Stimulated activated CD8-positive, alpha-beta memory T cell treated with anti-CD3 and anti-CD28 coated beads, Interleukin-2, amount 100 ng/mL, for 1 hour (primary cell): ENCODE measurements around the gene CNBD2.
"Not testable (repeated sequence)": the region's sequence is repeated elsewhere in the genome, so short reads cannot be mapped to it uniquely, and the experiment has no call there.

ENCODE experiments used
- DNase-seq, 2 donors: peaks; one replicate each; pipeline ENCODE4 v3.0.0-alpha.2; 2020; ENCODE audit warnings: low read depth in 2 of 2

Gene CNBD2

GRCh38 chr20:35975576-35976373, 7.4 kb downstream of the CNBD2 start:
- DNase-seq: no peak

DNA sequence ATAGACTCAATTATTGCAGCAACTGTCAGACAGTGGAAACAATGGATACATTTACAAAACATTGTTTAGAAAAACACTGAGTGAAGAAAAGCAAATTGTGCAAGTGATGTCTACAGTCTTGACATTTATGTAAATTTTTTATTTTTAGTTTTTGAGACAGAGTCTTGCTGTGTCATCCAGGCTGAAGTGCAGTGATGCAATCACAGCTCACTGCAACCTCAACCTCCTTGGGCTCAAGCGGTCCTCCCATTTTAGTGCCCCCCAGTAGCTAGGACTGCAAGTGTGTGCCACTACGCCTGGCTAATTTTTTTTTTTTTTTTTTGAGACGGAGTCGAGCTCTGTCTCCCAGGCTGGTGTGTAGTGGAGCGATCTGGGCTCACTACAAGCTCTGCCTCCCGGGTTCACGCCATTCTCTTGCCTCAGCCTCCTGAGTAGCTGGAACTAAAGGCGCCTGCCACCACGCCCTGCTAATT, 9.7 kb downstream of the CNBD2 start:
- no peak for DNase-seq

- no peak for DNase-seq
These were observed 11.2 kb downstream of the CNBD2 start for GRCh38 chr20:35979544-35979943.

GRCh38 chr20:35981969-35982368, 13.6 kb downstream of the CNBD2 start:
- no peak for DNase-seq

DNA sequence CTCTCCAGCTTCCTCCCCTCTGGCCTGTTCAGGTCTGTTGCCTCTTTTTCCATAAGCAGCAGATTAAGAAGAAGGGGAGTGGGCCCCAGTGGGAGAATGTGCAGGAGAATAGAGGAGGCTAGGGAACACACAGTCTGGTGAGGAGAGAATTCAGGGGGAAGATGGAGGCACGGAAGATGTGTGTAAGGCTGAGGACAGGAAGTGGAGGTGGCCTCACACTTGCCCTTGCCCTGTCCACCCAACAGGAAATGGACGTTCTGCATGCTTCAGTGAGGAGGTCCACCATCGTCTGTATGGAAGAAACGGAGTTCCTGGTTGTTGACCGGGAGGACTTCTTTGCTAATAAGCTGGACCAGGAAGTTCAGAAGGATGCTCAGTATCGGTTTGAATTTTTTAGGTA, 16.0 kb downstream of the CNBD2 start:
- no peak for DNase-seq

- DNase-seq: no peak
These were observed 17.4 kb downstream of the CNBD2 start for GRCh38 chr20:35985806-35986205.

DNA sequence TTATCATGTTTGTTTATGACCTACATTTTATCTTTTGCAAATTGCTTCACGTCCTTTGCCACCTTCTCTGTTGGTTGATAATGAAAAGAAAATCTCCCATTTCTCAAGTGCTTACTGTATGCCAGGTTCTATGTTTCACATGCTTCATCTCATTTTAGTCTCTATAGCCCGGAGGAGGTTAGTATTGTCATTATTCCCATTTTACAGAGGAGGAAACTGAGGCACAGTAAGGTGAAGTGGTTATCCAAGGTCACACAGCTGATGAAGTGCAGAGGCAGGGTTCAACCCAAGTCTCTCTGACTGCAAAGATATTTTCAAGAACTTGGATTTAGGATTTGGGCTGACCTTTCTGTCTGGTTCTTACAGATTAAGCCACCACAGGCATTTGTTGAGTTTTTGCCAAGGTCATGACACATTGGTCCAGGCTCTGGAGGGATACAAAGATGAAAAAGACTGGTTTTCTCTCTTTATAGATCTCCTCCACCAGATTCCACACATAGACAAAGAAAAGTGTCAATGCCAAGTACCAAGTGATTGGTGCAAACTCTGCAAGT, 20.6 kb downstream of the CNBD2 start:
- no peak for DNase-seq

DNA sequence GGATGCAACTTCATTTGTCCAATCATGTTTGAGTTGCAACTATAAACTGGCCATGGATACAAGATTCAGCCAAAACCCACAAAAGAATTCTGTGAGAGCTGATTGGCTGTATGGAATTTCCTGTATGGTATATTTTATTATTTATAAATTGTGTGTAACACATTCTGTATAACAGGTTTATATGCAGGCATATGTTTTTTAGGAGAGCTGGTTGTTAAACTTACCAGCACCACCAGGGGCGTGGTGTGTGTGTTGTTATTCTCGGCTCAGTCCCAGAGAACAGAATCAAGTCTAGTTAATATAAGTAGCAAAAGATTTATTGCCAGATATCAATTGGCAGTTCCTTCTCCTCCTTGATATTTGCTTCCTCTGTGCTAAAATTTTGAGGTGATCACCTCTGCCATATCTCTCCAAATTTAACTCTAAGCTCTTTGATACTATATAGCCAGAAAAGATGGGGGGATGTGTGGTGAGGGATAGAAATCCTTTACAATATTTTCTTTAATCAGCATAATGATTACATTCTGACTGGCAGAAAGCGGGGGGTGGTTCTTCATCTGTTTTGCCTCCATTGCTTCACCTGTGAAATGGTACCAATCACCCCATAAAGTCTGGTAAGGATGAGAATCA, 22.9 kb downstream of the CNBD2 start:
- DNase-seq: no peak

- DNase-seq: peak in 1 of 2 donors; percentile 16
These were observed 24.4 kb downstream of the CNBD2 start for GRCh38 chr20:35992713-35993335.

DNA sequence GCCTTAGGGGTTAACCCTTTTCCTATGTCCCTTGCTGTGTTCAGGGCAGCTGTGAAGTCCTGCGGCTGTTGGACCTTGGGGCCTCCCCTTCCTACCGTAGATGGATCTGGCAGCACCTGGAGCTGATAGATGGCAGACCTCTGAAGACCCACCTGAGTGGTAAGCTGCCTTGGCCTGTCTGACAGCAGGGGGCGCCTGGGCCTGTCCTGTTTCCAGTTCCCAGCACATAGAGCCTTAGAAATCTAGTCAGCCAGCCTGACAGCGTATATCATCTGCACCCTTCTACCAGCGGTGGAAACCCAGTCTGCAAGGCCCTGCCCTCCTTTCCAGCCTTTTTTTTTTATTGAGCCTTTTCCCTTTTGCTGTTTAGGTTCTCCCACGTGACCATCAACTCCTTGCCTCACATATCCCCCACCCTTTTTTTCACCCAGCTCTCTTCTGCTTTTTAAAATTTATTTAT, 26.6 kb downstream of the CNBD2 start:
- peak; percentile 58 to 67 for DNase-seq

DNA sequence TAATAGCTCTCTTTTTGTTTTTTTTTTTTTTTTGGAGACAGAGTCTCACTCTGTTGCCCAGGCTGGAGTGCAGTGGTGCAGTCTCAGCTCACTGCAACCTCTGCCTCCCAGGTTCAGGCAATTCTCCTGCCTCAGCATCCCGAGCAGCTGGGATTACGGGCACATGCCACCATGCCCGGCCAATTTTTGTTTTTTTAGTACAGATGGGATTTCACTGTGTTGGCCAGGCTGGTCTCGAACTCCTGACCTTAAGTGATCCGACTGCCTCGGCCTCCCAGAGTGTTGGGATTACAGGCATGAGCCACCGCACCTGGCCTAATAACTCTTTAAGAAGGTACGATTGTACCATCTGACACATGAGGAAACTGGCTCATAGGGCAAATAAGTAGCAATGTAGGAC, 28.1 kb downstream of the CNBD2 start:
- DNase-seq: not testable (repeated sequence)

DNA sequence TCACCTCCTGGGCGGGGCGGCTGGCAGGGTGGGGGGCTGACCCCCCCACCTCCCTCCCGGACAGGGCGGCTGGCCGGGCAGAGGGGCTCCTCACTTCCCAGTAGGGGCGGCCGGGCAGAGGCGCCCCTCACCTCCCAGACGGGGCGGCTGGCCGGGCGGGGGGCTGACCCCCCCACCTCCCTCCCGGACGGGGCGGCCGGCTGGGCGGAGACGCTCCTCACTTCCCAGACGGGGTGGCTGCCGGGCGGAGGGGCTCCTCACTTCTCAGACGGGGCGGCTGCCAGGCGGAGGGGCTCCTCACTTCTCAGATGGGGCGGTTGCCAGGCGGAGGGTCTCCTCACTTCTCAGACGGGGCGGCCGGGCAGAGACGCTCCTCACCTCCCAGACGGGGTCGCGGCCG, 32.9 kb downstream of the CNBD2 start:
- DNase-seq: not testable (repeated sequence)

- DNase-seq: no peak
These were observed 34.5 kb downstream of the CNBD2 start for GRCh38 chr20:36002855-36003254.

DNA sequence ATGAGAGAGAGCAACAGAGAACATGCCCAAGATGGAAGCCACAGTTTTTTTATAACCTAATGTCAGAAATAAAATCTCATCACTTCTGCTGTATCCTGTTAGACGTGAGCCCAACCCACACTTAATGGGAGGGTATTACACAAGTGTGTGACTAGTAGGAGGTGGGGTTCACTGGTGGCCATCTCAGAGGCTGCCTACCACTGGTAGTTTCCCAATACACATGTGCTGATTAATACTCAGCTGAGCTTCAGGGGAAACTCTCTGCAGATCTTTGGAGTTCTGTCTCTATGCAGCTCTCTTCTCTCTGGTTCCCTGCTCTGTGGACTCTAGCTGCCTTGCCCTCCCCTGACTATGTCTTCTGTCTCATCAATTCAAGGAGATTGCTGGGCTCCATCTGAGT, 35.7 kb downstream of the CNBD2 start:
- no peak for DNase-seq

DNA sequence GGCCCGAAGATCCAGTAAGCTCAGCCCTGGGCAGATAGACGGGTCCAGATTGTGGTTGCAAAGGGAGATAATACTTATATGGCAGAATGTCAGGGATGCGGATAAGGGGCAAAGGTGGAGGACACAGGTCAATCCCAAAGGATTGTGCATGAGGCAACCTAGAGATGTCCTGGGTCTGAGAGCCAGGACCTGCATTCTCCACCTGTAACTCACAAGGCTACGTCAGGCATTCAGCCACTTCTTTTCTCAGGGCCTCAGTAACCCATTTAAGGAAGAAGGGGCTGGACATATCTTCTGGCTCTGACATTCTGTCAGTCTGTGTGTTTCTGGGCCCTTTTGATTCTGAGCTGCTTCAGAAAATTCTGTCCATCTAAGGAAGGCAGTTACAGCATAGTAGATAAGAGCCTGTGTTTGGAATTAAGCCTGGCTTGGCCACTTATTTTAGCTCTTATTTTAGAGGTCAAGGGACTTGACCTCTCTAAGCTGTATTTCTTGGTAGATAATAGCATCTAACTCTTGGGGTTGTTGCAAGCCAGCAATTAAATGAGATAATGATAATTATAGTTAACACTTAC, 40.2 kb downstream of the CNBD2 start:
- no peak for DNase-seq

DNA sequence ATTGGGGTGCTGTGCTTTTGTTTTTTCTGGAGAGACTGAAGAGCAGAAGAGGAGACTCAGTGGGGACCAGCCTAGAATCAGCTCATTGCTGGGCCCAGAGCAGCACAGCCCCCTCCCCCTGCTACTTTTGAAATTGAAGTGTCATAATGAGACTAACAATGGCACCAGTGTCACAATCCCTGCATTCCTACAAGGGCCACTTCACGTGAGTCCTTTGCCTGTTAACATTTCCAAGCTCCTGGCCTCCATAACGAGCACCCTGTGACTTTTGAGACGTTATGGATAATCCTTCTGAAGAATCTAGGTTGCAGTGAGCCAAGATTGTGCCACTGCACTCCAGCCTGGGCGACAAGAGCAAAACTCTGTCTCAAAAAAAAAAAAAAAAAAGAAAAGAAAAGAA, 41.7 kb downstream of the CNBD2 start:
- DNase-seq: no peak

DNA sequence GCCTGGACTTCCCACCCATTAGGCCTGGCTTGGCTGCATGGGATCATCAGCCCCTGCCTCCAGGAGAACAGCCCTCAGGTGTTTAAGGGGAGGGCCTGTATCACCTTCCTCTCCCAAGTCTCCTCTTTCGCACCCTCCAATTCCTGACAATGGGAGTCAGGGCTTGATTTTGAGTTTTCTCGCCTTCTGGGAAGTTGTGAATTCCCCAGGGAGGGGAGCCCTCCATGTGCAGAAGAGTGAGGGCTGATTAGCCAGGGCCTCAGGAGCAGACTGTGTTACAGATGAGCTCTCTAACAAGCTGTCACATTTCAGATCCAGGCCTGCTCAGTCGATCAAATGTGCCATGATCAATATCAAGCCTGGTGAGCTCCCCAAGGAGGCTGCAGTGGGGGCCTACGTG, 42.4 kb downstream of the CNBD2 start:
- no peak for DNase-seq

DNA sequence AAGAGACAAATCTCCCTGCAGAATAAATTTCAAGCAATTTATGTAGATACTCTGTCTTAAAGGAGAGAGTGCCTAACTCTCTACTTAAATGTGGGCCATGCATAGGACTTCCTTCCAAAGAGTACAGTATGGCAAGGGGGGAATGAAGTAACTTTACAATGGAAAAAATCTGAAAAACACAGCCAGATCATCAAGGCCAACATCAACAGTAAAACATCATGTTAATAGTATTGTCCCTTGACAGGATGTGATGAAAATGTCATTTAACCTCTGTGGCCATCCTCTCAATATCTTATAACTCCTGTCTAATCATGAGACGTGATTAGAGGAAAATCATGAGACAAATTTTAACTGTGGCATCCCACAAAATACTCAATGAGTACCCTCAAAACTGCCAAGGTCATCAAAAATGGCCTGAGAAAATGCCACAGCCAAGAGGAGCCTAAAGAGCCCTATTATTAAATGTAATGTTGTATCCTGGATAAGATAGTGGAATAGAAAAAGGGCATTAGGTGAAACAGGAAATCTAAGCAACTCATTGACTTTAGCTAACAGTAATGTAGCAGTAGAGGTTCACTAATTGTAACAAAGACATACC, 47.5 kb downstream of the CNBD2 start:
- no peak for DNase-seq

DNA sequence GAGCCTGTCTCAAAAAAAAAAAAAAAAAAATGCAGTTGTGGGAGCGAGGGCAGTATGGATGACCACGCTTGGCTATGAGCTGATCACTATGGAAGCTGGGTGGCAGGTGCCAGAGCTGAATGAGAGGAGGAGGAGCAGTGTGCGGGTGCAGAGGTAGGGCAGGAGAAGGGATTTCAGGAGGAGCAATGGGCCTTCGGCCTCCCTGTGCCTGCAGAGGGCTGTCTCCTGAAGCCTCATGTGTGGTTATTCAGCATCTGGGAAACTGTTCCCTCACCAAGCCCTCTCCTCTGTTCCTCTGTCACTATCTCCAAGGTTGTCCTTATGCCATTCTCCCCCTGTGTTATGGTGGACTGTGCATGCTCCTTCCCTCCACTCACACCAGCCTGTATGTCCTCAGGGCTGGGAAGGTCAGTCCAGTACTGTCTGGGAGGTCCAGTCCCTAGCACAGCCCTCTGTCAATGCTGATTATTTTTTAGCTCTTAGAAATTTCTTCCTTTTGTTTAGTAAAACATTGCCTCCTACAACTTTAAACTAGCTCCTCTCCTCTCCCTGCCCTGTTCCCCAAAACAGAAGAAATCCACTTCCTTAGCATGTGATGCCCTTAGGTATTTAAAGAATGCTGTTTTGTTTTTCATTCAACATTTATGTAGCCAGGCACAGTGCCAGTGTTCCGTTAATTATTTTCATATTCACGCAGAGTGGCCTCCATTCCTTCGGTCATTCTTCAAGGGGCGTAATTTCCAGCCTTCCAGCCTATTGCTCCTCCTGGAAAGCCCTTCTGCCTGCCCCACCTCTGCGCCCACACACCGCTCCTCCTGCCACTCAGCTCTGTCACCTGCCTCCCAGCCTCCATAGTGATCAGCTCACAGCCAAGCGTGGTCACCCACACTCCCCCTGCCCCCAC, 48.9 kb downstream of the CNBD2 start:
- no peak for DNase-seq

DNA sequence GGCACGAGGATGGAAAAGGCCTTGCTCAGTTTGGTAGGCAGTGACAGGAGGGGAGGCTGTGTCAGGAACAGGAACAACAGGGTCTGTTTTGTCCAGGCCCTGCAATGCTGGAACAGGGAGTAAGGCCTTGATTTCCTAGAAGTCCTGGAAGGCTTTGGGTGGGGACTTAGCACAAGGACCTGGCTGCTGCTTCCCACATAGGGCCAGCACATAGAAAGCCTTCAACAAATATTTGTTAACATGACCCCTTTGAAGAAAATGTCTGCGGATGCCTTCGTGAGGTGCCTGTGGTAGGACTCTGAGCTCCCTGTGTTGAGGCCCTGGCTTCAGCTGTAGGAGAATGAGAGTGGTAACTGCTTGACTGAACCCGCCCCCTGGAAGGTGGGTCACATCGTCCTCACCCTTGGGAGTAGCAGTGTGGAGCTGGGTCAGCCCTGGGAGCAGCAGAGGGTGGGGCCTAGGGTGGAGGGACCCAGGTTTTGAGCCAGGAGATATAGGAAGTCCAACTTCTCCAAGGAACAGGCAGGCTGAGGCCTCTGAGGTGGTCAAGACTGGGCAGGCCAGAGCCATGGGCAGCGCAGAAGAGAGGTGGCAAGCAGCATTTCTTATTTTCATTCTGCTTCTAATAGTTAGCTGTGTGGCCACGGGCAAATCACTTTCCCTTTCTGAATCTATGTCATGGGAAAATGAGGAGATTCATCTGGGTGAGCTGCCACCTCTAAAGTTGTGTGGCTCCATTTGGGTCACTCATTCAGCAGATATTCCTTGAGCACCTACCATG, 50.0 kb downstream of the CNBD2 start:
- DNase-seq: no peak
